Measurements from ENCODE around the gene B4GALT4.

Gene B4GALT4

DNA sequence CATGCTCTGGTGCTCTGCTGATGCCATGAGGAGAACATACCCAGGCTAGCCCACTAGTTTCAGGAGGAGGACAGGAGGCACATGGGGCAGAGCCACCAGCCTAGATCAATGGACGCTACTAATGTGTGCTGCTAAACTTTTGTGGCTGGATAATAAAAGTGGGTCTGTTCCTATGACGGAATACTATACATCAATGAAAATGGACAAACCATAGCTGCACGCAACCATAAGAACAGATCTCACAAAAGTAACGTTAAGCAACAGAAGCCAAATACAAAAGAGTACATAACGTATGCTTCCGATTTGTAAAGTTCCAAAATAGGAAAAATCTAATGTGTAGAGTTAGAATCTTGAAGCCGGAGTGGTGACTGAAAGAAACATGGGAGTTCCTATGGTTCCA, 11.5 kb downstream of the B4GALT4 start:
- H3K27me3 Mint-ChIP-seq, result no peaks in the 10 kb centered on the region
- peaks cover 39% of the 10 kb centered on the region for H3K36me3 Mint-ChIP-seq (ENCODE audit: insufficient read depth)
- no peaks in the 10 kb centered on the region for H3K9me3 Mint-ChIP-seq
- no peak for ATAC-seq (replicated peaks)
- no peak overlapping the region for H3K4me3 Mint-ChIP-seq
- H3K27ac Mint-ChIP-seq, result no peak overlapping the region
- peaks cover 8 to 18% of the 10 kb centered on the region in 2 donors for H3K4me1 Mint-ChIP-seq (ENCODE audit: low read depth in 2 of 2)
- no peak for DNase-seq

- Mint-ChIP-seq H3K27me3 (no peaks in the 10 kb centered on the region), H3K27ac (no peak overlapping the region), H3K4me3 (no peak overlapping the region), H3K9me3 (no peaks in the 10 kb centered on the region), H3K4me1 (ENCODE audit: low read depth in 2 of 2) (peaks cover 8 to 18% of the 10 kb centered on the region in 2 donors), H3K36me3 (ENCODE audit: insufficient read depth) (peaks cover 39% of the 10 kb centered on the region)
- ATAC-seq (replicated peaks) (no peak), DNase-seq (no peak)
Measured at GRCh38 chr3:119228373-119229145, 12.1 kb downstream of the B4GALT4 start.

DNA sequence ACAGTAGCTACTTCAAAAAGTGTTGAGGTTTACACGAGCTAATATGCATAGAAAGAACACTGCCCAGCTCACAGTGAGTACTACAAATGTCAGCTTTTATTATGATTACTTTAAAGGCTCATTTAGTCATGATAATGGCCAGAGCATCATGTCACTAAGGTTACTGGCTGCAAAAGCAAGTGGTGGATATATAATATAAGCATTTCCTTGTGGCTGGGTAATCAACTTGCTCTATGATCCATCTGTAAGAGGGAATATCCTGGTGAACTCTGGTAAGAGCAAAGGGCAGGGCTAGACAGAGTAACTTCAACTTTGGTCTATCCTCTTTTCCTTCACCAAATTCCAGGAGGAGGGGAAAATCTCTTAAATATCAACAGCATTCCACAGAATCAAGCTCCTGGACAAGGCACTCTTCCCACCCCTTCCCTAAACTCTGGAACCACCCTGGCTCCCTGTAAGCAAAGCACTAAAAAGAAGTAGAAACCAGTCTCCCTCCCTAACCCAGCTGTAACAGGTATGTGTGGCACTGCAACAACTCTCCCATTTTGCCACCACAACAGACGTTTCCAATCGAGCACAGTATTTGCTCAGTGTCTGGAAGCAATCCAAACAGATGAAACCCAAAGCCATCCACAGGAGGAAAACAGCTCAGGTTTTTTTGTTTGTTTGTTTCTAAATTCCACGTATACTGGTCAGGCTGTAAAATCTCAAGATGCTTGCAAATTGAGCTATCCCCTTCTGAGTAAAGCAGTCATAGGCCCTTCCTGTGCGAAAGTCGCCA, 13.4 kb downstream of the B4GALT4 start:
- Mint-ChIP-seq H3K27me3 (no peaks in the 10 kb centered on the region), H3K4me3 (no peak overlapping the region), H3K4me1 (ENCODE audit: low read depth in 2 of 2) (peaks cover 8 to 18% of the 10 kb centered on the region in 2 donors), H3K36me3 (ENCODE audit: insufficient read depth) (peaks cover 39% of the 10 kb centered on the region), H3K9me3 (no peaks in the 10 kb centered on the region), H3K27ac (peak overlapping the region in 1 of 2 donors; percentile 39)
- no peak for DNase-seq
- ATAC-seq (replicated peaks), result no peak

- no peak for DNase-seq
- Mint-ChIP-seq H3K36me3 (ENCODE audit: insufficient read depth) (peaks cover 54% of the 10 kb centered on the region), H3K4me3 (no peak overlapping the region), H3K4me1 (ENCODE audit: low read depth in 2 of 2) (peaks cover 12 to 18% of the 10 kb centered on the region in 2 donors), H3K27me3 (no peaks in the 10 kb centered on the region), H3K27ac (no peak overlapping the region), H3K9me3 (no peaks in the 10 kb centered on the region)
- no peak for ATAC-seq (replicated peaks)
Measured at GRCh38 chr3:119225121-119225520, 15.6 kb downstream of the B4GALT4 start.

DNA sequence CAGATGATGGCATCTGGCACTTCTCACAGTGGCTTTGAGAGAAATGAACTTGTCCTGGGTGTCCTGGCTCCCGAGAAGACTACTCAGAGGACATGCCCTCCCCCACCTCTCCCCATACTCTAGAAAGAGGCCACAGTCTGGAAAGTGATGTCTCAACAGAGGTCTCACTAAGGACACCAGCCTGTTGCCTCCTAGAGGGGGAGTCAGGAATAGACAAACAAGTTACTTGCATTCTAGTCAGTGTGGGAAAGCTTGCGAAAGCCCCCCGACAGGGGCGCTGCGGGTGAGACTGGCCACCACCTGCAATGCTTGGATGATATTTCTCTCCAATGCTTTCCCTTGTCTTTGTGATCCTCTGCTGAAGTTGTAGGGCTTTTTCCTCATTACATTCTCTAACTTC, 17.2 kb downstream of the B4GALT4 start:
- Mint-ChIP-seq H3K27me3 (no peaks in the 10 kb centered on the region), H3K27ac (no peak overlapping the region), H3K4me1 (ENCODE audit: low read depth in 2 of 2) (peaks cover 27 to 28% of the 10 kb centered on the region in 2 donors), H3K36me3 (ENCODE audit: insufficient read depth) (peaks cover 57% of the 10 kb centered on the region), H3K9me3 (no peaks in the 10 kb centered on the region), H3K4me3 (no peak overlapping the region)
- ATAC-seq (replicated peaks) (no peak), DNase-seq (no peak)

- Mint-ChIP-seq H3K4me3 (no peak overlapping the region), H3K27ac (peak overlapping the region; percentile 19 to 74), H3K36me3 (ENCODE audit: insufficient read depth) (peaks cover 64% of the 10 kb centered on the region), H3K4me1 (ENCODE audit: low read depth in 2 of 2) (peaks cover 20 to 24% of the 10 kb centered on the region in 2 donors), H3K9me3 (no peaks in the 10 kb centered on the region), H3K27me3 (no peaks in the 10 kb centered on the region)
- DNase-seq (no peak), ATAC-seq (replicated peaks) (no peak)
Measured at GRCh38 chr3:119222391-119222790, 18.3 kb downstream of the B4GALT4 start.

GRCh38 chr3:119221779-119222320, 18.8 kb downstream of the B4GALT4 start:
- Mint-ChIP-seq H3K27ac (peak overlapping the region; percentile 19 to 74), H3K4me1 (ENCODE audit: low read depth in 2 of 2) (peaks cover 19 to 22% of the 10 kb centered on the region in 2 donors), H3K9me3 (no peaks in the 10 kb centered on the region), H3K27me3 (no peaks in the 10 kb centered on the region), H3K36me3 (ENCODE audit: insufficient read depth) (peaks cover 70% of the 10 kb centered on the region), H3K4me3 (no peak overlapping the region)
- no peak for DNase-seq
- ATAC-seq (replicated peaks), result no peak

- no peak overlapping the region for H3K4me3 Mint-ChIP-seq
- ATAC-seq (replicated peaks), result no peak
- no peaks in the 10 kb centered on the region for H3K9me3 Mint-ChIP-seq
- H3K36me3 Mint-ChIP-seq (ENCODE audit: insufficient read depth), result peaks cover 75% of the 10 kb centered on the region
- DNase-seq, result no peak
- peak overlapping the region; percentile 11 to 19 for H3K27ac Mint-ChIP-seq
- H3K4me1 Mint-ChIP-seq (ENCODE audit: low read depth in 2 of 2), result peaks cover 19 to 22% of the 10 kb centered on the region in 2 donors
- H3K27me3 Mint-ChIP-seq, result no peaks in the 10 kb centered on the region
Measured at GRCh38 chr3:119220970-119221667, 19.6 kb downstream of the B4GALT4 start.

DNA sequence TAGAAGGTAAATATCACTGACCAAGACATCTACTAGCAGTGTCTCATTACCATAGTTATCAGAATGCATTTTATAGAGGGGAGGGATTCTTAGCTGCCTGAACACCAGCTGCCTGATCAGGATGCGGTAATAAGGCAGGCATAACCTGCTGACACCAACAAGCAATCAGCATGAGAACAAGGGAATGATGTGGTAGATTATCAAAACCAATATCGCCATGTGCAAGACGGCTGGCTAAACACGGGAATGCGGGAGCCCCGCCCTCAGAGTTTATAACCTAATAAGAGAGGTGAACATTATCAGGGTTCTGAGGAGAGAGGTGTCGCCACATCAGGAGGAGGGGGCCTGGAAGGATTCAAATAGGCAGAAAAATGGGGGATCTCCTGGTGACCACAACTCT, 20.5 kb downstream of the B4GALT4 start:
- Mint-ChIP-seq H3K27me3 (no peaks in the 10 kb centered on the region), H3K4me1 (ENCODE audit: low read depth in 2 of 2) (peaks cover 21 to 22% of the 10 kb centered on the region in 2 donors), H3K27ac (peak overlapping the region in 1 of 2 donors; percentile 11), H3K36me3 (ENCODE audit: insufficient read depth) (peaks cover 78% of the 10 kb centered on the region), H3K9me3 (no peaks in the 10 kb centered on the region), H3K4me3 (no peak overlapping the region)
- ATAC-seq (replicated peaks) (no peak), DNase-seq (no peak)

- H3K27me3 Mint-ChIP-seq, result no peaks in the 10 kb centered on the region
- peak; percentile 76 for ATAC-seq (replicated peaks)
- H3K4me1 Mint-ChIP-seq (ENCODE audit: low read depth in 2 of 2), result peaks cover 21 to 22% of the 10 kb centered on the region in 2 donors
- peak overlapping the region; percentile 84 to 88 for H3K27ac Mint-ChIP-seq
- H3K4me3 Mint-ChIP-seq, result peak overlapping the region in 1 of 2 donors; percentile 26
- no peak for DNase-seq
- no peaks in the 10 kb centered on the region for H3K9me3 Mint-ChIP-seq
- H3K36me3 Mint-ChIP-seq (ENCODE audit: insufficient read depth), result peaks cover 78% of the 10 kb centered on the region
Measured at GRCh38 chr3:119219069-119219468, 21.6 kb downstream of the B4GALT4 start.

DNA sequence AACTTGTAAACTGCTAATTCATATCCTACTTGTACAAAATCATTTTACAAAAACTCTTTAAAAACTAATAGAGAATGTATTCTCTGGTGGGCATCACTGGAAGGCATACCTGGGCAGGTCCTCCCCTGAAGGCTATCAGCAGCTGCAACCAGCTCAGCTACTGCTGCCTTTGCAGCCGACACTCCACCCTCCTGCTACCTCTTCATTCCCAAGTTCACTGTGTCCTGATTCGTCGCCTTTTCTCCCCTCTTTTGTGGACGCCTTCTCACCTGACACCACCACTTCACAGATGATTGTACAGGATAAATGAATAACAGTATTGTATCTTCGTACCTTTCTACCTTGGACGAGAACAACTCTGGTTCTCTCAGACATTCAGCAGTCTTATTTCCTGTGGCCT, 28.9 kb downstream of the B4GALT4 start:
- ATAC-seq (replicated peaks), result no peak
- Mint-ChIP-seq H3K9me3 (no peaks in the 10 kb centered on the region), H3K4me1 (ENCODE audit: low read depth in 2 of 2) (peaks cover 4 to 9% of the 10 kb centered on the region in 2 donors), H3K4me3 (no peak overlapping the region), H3K36me3 (ENCODE audit: insufficient read depth) (peaks cover 69% of the 10 kb centered on the region), H3K27me3 (no peaks in the 10 kb centered on the region), H3K27ac (no peak overlapping the region)
- no peak for DNase-seq

DNA sequence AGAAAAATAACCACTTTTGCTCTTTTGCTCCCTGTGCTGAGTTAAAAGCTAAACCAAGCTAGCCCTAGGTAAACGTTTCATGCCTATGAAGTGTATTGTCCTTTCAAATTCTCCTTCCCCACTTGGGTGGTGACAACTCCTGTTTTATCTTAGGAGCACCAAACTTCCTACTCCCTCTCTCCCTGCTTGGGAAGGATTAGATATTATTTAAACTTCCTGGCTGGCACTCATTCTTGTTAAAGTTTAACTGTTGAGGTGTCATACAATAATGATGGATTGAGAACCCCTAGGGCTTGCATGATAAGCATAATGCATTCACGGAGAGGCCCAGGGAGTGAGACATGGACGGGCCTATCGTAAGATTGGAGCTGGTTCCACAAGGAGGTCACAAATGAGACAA, 29.5 kb downstream of the B4GALT4 start:
- no peaks in the 10 kb centered on the region for H3K27me3 Mint-ChIP-seq
- DNase-seq, result no peak
- no peak for ATAC-seq (replicated peaks)
- H3K9me3 Mint-ChIP-seq, result no peaks in the 10 kb centered on the region
- H3K4me1 Mint-ChIP-seq (ENCODE audit: low read depth in 2 of 2), result peaks cover 4 to 9% of the 10 kb centered on the region in 2 donors
- no peak overlapping the region for H3K4me3 Mint-ChIP-seq
- H3K36me3 Mint-ChIP-seq (ENCODE audit: insufficient read depth), result peaks cover 69% of the 10 kb centered on the region
- no peak overlapping the region for H3K27ac Mint-ChIP-seq

- no peak overlapping the region for H3K4me3 Mint-ChIP-seq
- peaks cover 35% of the 10 kb centered on the region for H3K36me3 Mint-ChIP-seq (ENCODE audit: insufficient read depth)
- ATAC-seq (replicated peaks) (no peak), DNase-seq (no peak)
- no peaks in the 10 kb centered on the region for H3K27me3 Mint-ChIP-seq
- no peaks in the 10 kb centered on the region for H3K9me3 Mint-ChIP-seq
- peak overlapping the region in 1 of 2 donors; percentile 2 for H3K27ac Mint-ChIP-seq
- H3K4me1 Mint-ChIP-seq (ENCODE audit: low read depth in 2 of 2), result peaks cover 5 to 9% of the 10 kb centered on the region in 2 donors
Measured at GRCh38 chr3:119207512-119207875, 33.2 kb downstream of the B4GALT4 start.

All from effector memory CD8-positive, alpha-beta T cell (primary cell).